HG02763 (cell line): ENCODE results near the gene TMPRSS3.

ENCODE experiments used
- ATAC-seq: cut with Tn5 transposase; IDR thresholded peaks from one replicate; pipeline ENCODE4 v1.9.1; 2021; ENCODE audit warnings: mild to moderate bottlenecking, moderate library complexity; ENCODE audit not compliant: unreplicated experiment

The TMPRSS3 gene

DNA sequence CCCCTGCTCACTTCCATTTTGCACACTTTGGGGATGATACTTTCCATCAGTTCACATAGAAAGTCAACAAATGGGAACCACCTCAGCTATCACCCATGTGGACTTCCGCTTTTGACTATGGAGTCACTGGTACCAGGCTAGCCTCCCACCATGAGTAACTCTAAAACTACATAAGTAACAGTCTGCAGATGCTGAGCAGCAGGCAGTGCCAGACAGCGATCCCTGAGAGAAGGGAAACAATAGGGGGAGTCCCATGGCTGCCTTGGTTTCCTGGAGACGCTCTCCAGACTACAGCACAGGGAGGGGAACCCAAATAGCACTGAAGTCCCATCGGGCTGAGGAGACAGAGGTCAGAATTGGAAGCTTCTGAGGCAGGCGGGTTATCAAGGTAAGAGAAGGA, 42.2 kb downstream of the TMPRSS3 start:
- ATAC-seq: no peak

DNA sequence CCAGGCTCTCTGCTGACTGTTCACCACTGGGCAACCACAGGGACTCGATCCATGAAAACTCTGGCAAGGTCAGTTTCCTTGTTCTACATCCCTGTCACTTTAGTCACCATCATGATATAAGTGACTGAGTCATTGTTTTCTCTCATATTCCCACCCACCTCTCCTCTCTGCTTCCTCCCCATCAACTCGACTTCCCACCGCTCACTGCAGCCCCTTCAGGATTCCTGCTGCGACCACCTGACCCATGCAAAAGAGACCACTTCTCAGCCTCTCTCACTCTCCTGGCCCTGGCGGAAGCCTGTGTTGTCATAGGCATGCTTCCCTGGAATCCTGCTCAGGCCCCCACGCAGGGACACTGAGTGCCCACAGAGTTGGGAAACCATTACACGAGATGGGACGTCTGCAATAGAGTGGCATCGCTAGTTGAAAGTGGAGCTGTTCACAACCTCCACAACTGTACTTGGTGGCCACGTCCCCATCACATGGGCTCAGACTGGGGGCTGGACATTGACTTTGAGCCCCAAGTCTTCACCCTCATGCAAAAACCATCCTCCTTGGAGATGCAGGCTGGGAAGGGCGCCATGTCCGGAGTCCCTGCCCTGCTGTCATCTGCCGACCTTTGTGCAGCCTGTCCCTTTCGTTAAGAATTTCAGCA, 43.3 kb downstream of the TMPRSS3 start:
- no peak for ATAC-seq

- no peak for ATAC-seq
Observed at GRCh38 chr21:42351626-42352440, 44.0 kb downstream of the TMPRSS3 start.

- ATAC-seq: no peak
Observed at GRCh38 chr21:42350927-42351426, 44.9 kb downstream of the TMPRSS3 start, which contains the start of gene TFF2. Gene TFF2 (minus strand): TSS chr21:42350994. CDS start chr21:42350957, 37 bp downstream.

DNA sequence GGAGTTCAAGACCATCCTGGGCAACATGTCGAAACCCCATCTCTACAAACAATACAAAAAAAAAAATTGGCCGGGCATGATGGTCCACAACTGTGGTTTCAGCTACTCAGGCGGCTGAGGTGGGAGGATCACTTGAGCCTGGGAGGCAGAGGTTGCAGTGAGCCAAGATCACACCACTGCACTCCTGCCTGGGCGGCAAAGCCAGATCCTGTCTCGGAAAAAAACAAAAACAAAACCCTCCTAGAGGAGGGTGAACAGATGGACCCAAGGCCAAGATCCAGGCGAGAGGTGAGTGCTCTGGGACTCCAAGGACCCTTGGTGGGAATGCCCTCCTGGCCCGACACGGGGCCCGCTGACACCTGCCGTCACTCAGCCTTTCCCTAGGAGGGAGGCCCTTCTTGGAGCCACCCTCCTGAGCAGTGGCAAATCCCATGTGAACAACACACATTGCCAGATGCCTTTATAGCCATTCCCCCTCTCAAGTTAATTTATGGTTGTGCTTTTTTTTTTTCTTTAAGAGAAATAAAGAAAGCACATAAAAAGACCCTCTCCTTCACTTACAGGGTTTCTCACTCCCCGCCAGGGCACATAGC, 45.4 kb downstream of the TMPRSS3 start:
- no peak for ATAC-seq

DNA sequence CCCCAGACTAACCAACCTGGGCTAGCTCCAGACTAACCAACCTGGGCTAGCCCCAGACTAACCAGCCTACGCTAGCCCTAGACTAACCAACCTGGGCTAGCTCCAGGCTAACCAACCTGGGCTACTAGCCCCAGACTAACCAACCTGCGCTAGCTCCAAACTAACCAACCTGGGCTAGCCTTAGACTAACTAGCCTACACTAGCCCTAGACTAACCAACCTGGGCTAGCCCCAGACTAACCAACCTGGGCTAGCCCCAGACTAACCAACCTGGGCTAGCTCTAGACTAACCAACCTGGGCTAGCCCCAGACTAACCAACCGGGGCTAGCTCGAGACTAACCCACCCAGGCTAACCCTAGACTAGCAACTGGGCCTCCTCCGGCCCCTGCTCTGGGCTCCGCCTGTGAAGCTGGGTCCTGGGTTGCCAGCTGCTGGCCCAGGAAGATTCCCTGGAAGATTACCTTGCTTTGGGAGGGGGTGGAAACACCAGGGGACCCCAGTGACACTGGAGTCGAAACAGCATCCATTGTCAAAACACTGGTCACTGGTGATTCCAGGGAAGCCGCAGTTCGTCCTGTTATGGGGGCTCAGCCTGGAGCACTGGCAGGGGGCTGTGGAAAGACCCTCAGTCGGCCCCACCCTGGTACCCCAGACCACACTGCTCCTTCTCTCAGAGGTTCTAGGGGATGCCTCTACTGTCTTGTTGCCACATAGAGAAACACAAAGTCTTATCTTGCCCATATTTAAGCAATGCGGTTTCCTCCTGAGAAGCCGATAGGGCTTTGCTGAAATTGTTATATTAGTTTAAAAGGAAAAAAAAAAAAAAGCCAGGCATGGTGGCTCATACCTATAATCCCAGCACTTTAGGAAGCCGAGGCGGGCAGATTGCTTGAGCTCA, 46.2 kb downstream of the TMPRSS3 start:
- no peak for ATAC-seq

- ATAC-seq: no peak
Observed at GRCh38 chr21:42348762-42349161, 47.1 kb downstream of the TMPRSS3 start.

- no peak for ATAC-seq
Observed at GRCh38 chr21:42347601-42348327, 48.1 kb downstream of the TMPRSS3 start.

DNA sequence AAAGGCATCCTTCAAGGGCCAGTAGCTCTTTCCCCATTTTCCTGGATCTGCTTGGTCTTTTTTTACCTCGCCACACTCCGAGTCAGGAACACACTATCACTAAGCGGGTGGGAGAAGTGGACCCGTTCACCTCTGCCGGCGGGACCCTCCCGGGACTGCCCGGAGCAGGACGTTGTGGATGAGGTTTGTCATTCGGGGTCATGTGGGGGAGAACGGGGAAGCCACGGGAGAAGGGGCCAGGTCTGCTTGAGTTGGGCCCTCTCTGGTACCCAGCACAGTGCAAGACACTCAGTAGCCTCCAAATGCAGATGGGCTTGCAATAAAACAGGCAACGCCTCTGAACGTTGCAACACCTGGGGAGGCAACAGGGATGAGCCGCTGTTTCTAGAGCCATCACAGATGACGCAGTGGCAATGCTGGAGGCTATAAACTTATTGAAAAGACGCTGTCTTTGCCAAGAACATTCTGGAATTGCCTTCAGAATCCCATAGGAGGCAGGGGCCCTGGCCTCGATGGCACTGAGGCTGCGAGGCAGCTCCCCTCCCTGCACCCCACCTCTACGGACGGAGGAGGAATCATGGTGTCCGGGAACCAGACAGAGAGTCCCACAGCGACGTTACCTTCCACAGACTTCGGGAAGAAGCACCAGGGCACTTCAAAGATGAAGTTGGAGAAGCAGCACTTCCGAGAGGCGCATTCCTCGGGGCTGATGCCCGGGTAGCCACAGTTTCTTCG, 48.8 kb downstream of the TMPRSS3 start:
- no peak for ATAC-seq

DNA sequence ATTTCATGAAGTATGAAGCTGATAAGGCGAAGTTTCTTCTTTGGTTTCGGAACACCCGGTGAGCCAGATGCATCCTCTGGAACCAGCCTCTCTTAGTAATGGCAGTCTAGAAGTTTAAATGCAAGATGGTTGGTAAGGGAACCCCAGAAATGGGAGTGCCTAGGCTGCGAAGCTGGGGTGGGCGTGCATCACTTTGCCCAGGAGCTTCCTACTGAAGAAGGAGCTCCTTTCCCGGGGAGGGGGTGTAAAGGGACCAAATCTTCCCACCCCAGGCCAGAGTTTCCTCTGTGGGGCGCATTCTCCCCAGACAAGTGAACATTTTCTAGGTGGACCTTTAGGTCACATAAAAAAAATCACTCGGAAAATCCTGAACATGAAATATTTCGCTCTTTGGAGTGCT, 49.4 kb downstream of the TMPRSS3 start:
- no peak for ATAC-seq

DNA sequence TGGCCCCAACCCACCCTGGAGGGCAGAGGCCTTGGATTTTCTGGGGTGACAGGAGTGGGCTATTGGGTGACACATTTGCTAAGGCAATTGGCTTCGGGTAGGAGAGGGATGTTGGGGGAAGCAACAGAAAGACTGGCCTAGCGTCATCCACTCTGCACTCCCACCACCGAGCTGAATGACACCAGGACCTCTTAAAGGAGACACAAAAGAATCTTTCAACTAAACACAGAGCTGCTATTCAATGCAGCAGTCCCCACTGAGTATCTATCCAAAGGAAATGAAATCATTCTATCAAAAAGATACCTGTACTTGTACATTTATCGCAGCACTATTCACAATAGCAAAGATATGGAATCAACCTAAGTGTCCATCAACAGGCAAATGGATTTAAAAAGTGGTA, 51.2 kb downstream of the TMPRSS3 start:
- ATAC-seq: no peak

- ATAC-seq: no peak
Observed at GRCh38 chr21:42343963-42344510, 51.8 kb downstream of the TMPRSS3 start.

DNA sequence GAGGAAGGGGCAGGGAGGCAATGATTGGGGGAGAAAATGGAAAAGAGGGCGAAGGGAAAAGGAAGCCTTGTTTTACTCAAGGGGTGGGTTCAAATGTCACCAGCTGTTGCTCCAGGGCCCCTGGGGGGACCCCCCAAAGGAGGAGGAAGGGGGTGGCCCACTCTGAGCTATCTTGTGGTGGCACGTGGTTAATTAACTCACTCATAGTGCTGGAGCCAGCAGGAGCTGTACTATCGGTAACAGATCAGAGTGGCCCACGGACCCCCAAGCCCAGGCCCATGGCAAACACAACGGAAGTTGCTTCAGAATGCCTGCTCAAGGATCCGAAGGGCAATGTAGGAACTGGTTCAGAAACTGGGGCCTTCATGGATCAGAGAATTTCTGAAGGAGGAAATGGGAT, 52.3 kb downstream of the TMPRSS3 start:
- ATAC-seq: no peak

- no peak for ATAC-seq
Observed at GRCh38 chr21:42343101-42343500, 52.8 kb downstream of the TMPRSS3 start.

- no peak for ATAC-seq
Observed at GRCh38 chr21:42341776-42342542, 53.9 kb downstream of the TMPRSS3 start.

DNA sequence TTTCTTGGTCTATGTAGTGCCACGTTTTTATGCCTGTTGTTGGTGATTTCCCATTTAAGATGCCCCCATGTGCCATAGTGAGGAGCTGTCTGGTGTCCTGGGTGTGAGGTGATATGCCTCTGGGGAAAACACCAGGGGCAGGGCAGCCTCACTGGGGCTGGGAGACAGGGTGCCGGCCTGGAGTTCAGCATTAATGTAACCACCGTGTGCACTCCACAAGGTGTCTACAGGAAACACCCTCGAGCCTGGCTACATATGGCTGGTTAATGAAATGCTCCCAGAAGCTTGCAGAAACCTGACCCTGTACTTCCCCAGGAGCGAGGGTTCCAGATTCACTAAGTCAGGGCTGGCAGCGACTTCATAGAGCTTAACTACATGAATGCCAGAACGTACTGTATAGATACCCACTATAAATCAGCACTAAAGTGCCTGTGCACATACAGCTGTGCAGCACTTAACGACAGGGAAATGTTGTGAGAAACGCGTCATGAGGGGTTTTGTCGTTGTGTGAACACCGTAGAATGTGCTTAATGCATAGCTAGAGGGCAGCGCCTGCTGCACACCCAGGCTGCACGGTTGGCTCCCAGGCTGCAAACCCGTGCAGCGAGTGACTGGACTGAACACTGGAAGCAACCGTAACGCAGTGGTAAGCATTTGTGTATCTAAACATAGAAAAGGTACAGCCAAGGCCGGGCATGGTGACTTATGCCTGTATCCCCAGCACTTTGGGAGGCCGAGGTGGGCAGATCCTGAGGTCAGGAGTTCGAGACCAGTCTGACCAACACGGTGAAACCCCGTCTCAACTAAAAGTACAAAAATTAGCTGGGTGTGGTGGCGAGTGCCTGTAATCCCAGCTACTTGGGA, 55.4 kb downstream of the TMPRSS3 start:
- no peak for ATAC-seq
